Osteocyte (in vitro differentiated cells): ENCODE results near the gene TMED5. TPM values are rescaled to one million over a fixed set of nuclear protein-coding genes. Genes with fewer than 3 reads are reported as not detected.

Experiments used
- DNase-seq: peaks from one replicate; pipeline ENCODE4 v3.0.0; 2021; ENCODE audit warnings: mixed read lengths; ENCODE audit not compliant: unreplicated experiment; ENCODE audit errors: extremely low spot score
- H3K27ac Mint-ChIP-seq: one replicate; pipeline ENCODE4 v1.8.0; 2021; ENCODE audit warnings: mild to moderate bottlenecking, mixed read lengths; ENCODE audit not compliant: unreplicated experiment
- H3K27me3 Mint-ChIP-seq: one replicate; pipeline ENCODE4 v1.8.0; 2021; ENCODE audit warnings: mixed read lengths; ENCODE audit not compliant: unreplicated experiment
- H3K36me3 Mint-ChIP-seq: one replicate; pipeline ENCODE4 v1.8.0; 2021; ENCODE audit warnings: mixed read lengths; ENCODE audit not compliant: unreplicated experiment
- H3K4me1 Mint-ChIP-seq: one replicate; pipeline ENCODE4 v1.8.0; 2021; ENCODE audit warnings: mixed read lengths; ENCODE audit not compliant: unreplicated experiment
- H3K4me3 Mint-ChIP-seq: one replicate; pipeline ENCODE4 v1.8.0; 2021; ENCODE audit warnings: mild to moderate bottlenecking, moderate library complexity, mixed read lengths; ENCODE audit not compliant: unreplicated experiment
- H3K9me3 Mint-ChIP-seq: one replicate; pipeline ENCODE4 v1.8.0; 2021; ENCODE audit warnings: mixed read lengths; ENCODE audit not compliant: unreplicated experiment
- total RNA-seq: library from RNA; stranded (reverse); gene quantifications from 2 replicates; pipeline ENCODE4 v1.2.1, GENCODE V29; 2021
- TF ChIP-seq, protein P1 (sequence below): fragments of 200-600 bp; sonication (generic); IDR thresholded peaks from 2 replicates; pipeline ENCODE4 v1.5.0; 2021; ENCODE audit warnings: antibody characterized with exemption, mild to moderate bottlenecking, moderate library complexity

The TMED5 gene
- total RNA-seq, 1 donor from 2014 or later, result 31.5 TPM

- peaks cover 28% of the 10 kb centered on the region for H3K36me3 Mint-ChIP-seq
- no peak for DNase-seq
- no peak overlapping the region for H3K4me3 Mint-ChIP-seq
- no peaks in the 10 kb centered on the region for H3K4me1 Mint-ChIP-seq
- no peak overlapping the region for H3K27ac Mint-ChIP-seq
- H3K27me3 Mint-ChIP-seq, result no peaks in the 10 kb centered on the region
- TF ChIP-seq, protein P1, sequence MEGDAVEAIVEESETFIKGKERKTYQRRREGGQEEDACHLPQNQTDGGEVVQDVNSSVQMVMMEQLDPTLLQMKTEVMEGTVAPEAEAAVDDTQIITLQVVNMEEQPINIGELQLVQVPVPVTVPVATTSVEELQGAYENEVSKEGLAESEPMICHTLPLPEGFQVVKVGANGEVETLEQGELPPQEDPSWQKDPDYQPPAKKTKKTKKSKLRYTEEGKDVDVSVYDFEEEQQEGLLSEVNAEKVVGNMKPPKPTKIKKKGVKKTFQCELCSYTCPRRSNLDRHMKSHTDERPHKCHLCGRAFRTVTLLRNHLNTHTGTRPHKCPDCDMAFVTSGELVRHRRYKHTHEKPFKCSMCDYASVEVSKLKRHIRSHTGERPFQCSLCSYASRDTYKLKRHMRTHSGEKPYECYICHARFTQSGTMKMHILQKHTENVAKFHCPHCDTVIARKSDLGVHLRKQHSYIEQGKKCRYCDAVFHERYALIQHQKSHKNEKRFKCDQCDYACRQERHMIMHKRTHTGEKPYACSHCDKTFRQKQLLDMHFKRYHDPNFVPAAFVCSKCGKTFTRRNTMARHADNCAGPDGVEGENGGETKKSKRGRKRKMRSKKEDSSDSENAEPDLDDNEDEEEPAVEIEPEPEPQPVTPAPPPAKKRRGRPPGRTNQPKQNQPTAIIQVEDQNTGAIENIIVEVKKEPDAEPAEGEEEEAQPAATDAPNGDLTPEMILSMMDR, result no peak
- H3K9me3 Mint-ChIP-seq, result no peaks in the 10 kb centered on the region
Observed at GRCh38 chr1:93215322-93215721, 35.1 kb upstream of the TMED5 start.

- Mint-ChIP-seq H3K4me1 (no peaks in the 10 kb centered on the region), H3K9me3 (no peaks in the 10 kb centered on the region), H3K36me3 (peaks cover 3% of the 10 kb centered on the region), H3K27me3 (no peaks in the 10 kb centered on the region), H3K27ac (no peak overlapping the region), H3K4me3 (no peak overlapping the region)
- DNase-seq, result no peak
- TF ChIP-seq, protein P1, result no peak
Observed at GRCh38 chr1:93207211-93207610, 27.0 kb upstream of the TMED5 start.

DNA sequence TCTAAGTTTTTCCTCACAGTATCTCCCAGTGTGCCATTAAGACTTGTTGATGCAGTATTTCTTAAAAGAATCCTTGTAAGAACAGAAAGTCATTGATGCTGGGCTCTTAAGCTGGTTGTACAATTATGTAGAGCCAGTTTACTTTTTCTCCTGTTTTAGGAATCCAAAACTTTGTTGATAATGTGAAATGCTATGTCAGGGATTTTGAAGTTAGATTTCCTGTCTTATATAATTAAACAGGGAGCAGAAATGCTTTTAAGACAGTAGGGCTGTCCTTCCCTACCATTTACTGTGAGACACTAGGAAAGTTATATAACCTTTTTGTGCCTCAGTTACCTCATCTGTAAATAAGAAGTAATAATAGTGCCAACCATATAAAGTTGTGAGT is 26.3 kb upstream of the TMED5 start:
- Mint-ChIP-seq H3K36me3 (peaks cover 3% of the 10 kb centered on the region), H3K27me3 (no peaks in the 10 kb centered on the region), H3K9me3 (no peaks in the 10 kb centered on the region), H3K4me1 (no peaks in the 10 kb centered on the region), H3K4me3 (no peak overlapping the region), H3K27ac (no peak overlapping the region)
- DNase-seq, result no peak
- TF ChIP-seq, protein P1, result no peak

- Mint-ChIP-seq H3K36me3 (peaks cover 2% of the 10 kb centered on the region), H3K27me3 (no peaks in the 10 kb centered on the region), H3K4me1 (no peaks in the 10 kb centered on the region), H3K9me3 (no peaks in the 10 kb centered on the region), H3K27ac (no peak overlapping the region), H3K4me3 (no peak overlapping the region)
- TF ChIP-seq, protein P1, result no peak
- DNase-seq, result no peak
Observed at GRCh38 chr1:93205892-93206566, 25.8 kb upstream of the TMED5 start.

DNA sequence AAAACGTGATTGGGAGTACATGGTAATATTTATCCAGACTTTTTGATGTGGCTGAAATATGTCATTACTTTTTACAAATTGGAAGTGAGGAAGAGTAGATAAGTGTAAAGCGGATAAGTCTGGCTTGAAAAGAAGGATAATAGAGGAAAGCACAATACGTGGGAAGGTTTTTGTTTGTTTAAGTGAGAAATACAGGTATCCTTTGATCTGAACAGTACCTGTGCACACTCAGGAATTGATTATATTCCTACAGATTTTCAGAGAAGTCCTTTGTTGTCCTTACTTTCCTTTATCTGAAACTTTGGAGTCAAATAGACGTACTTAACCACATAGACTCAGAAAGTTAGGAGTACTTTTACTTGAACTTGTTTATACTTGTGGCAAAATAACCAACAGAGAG is 20.5 kb upstream of the TMED5 start:
- Mint-ChIP-seq H3K27ac (no peak overlapping the region), H3K27me3 (no peaks in the 10 kb centered on the region), H3K36me3 (peaks cover 13% of the 10 kb centered on the region), H3K4me3 (no peak overlapping the region), H3K9me3 (no peaks in the 10 kb centered on the region), H3K4me1 (no peaks in the 10 kb centered on the region)
- TF ChIP-seq, protein P1, result no peak
- no peak for DNase-seq
